ENCODE measurements around the gene GPSM1.

The GPSM1 gene

GRCh38 chr9:136292026-136292538 is 35.3 kb upstream of the GPSM1 start:
- no peak for DNase-seq

DNA sequence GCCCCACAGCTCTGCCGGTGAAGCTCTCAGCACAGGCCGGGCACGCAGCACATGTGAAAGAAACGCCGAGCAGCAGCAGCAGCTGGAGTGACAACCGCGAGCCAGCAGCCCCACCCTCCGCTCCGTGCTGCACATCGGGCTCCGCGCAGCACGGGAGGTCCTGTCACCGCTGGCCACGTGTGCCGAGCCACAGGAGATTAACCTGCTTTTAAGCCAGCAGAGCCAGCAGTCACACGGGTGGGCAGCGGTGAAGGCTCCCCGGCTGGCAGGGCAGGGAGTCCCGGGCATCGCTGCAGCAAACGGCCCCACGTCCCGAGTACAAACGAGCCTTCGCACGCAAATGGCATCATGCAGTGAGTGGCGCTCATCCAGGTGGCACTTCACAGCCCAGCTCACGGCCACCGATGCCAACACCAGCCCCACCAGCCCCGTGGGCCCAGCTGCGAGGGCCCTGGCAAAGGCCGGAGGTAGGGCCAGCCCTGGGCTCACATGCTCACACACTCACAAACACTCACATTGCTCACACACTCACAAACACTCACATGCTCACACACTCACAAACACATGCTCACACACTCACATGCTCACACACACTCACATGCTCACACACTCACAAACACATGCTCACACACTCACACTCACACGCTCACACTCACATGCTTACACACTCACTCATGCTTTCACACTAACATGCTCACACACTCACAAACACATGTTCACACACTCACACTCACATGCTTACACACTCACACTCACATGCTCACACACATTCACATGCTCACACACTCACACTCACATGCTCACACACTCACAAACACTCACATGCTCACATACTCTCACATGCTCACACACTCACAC is 34.5 kb upstream of the GPSM1 start:
- no peak for DNase-seq

DNA sequence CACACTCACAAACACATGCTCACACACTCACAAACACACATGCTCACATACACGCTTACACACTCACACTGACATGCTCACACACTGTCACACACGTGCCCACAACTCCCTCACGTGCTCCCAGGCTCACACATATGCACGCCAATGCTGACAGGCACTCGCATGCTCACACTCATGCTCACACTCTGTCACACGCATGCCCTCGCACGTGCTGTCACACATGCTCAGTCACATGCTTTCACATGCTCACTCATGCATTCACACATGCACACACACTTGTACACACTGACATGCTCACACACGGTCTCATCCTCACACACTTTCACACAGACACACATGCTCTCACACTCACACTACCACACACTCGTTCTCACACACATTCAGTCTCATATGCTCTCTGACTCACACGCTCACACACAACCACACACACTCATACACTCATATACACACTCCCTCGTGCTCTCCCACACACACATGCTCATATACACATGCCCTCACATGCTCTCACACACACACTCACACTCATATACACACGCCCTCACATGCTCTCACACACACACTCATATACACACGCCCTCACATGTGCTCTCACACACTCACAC is 33.8 kb upstream of the GPSM1 start:
- no peak for DNase-seq

DNA sequence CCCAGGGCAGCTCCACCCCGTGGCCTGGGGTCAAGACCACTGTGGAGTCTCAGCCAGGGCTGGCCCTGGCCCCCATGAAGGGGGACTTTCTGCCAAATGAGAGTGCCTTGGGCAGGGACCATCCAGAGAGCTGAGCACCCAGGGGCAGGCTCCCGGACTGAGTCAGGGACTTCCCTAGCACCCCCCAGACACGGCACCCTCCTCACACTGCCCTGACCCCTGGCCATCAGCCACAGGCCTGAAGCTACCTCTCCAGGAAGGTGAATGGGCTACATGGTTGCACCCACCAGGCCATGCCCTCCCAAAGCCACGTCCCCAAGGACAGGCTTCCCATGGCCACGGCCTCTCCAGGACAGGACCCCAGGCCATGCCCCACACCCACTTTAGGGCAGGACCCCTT is 32.9 kb upstream of the GPSM1 start:
- DNase-seq: no peak

DNA sequence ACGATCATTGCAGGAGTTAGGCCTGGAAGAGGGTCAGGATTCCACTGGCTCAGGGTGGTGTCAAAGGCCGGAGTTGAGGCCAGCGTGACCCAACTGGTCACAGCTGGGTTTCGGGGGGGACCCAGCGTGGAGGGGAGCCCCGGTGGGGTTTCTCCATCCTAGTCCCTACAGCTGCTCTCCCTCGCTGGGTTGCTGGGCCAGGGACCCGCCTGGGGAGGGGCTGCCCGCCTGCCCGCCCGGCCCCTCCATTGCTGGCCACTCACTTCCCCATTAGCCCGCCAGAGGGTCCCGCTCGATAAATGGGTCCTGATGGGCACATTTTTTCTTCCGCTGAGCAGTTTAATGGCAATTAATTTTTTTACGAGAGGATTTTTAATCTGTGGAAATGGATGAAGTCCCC is 32.3 kb upstream of the GPSM1 start:
- DNase-seq: no peak

GRCh38 chr9:136295542-136296433 is 31.6 kb upstream of the GPSM1 start:
- no peak for DNase-seq

DNA sequence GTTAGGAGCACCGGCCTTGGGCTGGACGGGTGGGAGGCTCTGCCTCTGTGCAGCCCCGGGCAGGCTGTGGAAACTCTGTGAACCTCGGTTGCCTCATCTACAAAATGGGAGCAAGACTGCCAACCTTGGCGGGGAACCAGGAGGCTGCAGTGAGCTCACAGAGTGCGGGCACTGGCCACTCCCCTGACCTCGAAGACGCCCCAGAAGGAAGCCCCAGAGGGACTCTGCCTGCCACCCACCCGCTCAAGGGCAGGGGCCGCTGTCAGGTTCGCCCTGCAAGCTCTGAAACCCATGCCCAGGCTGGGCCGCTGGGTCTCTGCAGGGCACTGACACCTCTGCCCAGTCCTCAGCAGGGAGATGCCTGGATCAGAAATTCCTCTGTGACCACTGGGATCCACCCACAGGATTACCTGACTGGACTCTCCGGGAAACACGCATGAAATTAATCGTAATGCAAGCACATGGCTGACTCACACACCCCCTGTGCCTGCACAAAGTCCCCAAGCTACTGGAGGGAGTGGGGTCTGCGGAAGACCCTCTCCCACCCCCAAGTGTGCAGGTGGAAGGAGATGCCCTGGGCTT is 30.8 kb upstream of the GPSM1 start:
- DNase-seq: no peak

DNA sequence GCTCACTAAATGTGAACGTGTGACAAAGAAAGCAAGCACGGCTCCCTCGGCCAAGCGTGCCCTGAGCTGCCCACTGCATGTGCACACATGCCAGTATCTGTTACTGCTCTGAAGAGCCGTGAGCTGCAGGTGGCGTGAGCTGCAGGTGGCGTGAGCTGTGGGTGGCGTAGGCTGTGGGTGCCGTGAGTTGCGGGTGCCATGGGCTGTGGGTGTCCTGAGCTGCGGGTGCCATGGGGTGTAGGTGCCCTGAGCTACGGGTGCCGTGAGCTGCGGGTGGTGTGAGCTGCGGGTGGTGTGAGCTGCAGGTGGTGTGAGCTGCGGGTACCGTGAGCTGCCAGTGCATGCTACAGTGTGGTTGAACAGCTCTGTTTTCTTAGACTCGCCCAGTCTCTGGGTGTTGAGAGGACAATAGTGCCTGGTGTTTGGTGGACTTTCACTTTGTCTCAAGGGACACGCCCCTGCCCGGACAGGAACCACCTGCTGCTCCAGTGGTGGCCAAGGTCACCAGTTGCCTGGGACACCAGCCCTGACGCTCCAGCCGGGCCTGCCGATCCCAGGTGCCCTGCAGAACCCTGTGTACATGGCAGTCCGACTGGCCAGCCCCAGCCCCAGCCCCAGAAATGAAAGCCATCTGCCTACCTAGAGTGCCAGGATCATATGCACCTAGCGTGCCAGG is 30.2 kb upstream of the GPSM1 start:
- no peak for DNase-seq

GRCh38 chr9:136297766-136298735 is 29.3 kb upstream of the GPSM1 start:
- DNase-seq: no peak

DNA sequence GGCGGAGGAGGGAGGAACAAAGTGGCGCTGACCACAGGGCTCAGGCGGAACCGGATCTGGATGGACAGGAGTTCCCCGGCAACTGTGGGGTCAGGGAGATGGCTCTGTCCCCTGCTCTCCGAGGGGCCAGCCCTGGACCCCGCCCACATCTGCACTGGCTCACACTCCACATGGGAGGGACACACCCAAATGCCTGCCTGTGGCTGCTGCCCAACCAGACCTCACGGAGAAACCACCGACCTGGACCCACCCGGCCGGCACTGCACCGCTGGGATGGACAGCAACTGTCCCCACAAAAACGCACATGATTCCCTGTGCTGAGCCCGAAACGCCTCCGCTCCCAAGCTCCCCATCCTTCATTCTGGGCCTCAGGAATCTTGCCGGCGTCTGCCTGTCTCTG is 28.2 kb upstream of the GPSM1 start:
- no peak for DNase-seq

DNA sequence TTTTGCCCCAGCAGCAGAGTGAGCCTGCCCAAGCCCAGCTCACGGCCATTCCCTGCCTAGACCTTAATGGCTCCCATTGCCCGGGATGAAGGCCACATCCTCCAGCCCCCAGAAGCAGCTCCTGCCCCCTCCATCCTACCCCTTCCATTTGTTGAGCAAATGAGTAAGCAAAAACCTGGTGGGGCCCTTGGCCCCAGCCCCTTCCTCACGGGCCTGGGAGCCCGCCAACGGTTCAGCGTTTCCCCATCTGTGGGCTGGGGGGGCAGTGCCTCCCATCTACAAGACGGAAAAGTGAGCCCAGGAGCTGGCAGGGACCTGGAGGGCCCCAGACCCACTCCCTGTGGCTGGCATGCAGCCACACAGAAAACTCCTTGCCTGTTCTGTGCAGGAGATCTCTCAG is 27.8 kb upstream of the GPSM1 start:
- DNase-seq: no peak

GRCh38 chr9:136300016-136300545 is 27.3 kb upstream of the GPSM1 start:
- DNase-seq: no peak

- DNase-seq: no peak
Measured at GRCh38 chr9:136300866-136301265, 26.5 kb upstream of the GPSM1 start.

DNA sequence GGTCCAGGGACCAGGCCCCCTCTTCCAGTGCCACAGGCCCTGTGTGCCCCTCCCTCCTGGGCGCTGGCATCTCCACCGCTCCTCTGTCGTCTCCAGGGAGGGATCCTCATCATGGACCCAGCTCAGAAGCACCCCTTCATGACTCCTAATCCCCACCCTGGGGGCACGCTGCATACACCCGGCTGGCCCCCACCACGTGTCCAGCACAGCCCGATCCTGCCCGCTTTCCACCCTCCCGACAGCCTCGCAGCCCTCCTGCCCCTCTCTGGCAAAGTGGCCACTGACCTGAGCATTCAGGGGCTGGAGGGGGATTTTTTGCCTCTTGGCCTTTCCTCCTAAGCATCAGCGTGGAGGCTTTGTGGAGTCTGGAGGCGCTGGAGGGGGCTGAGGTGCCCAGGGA is 24.8 kb upstream of the GPSM1 start:
- no peak for DNase-seq

DNA sequence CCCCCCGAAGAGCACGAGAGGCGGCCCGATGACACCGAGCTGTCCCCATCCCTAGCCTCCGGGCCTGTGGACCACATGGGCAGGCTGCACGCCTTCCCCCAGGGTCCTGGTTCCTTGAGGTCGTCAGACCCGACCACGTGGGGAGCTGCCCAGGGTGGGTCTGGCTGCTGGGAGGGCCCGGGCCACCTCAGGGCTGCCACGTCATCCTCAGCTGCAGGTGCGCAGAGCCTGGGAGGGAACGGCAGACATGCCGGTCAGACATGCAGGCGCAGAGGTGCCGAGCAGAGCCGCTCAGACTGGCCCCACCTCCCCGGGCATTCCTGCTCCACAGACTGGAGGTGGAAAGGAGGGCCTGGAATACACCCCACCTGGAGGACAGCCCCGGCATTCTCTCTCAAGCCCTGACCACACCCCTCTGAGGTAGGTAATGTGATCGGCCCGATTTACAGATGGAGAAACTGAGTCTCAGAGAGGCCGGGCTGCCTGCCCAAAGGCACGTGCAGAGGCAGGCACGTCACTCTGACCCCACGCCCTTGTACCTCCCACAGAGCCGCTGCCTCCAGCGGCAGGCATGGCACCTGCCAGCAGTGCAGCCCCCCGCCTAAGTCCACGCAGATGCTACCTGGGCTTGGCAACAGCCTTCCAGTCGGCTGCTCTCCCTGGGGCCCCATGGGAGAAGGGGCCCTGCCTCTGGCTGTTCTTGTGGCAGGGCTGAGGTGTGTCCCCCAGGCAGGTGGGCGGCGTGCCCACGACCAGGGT is 24.1 kb upstream of the GPSM1 start:
- no peak for DNase-seq

GRCh38 chr9:136303825-136304416 is 23.4 kb upstream of the GPSM1 start, which contains the start of gene CCDC187:
CCDC187 (minus strand) TSS chr9:136304094; CDS start chr9:136303830, 264 bp downstream.
- no peak for DNase-seq

DNA sequence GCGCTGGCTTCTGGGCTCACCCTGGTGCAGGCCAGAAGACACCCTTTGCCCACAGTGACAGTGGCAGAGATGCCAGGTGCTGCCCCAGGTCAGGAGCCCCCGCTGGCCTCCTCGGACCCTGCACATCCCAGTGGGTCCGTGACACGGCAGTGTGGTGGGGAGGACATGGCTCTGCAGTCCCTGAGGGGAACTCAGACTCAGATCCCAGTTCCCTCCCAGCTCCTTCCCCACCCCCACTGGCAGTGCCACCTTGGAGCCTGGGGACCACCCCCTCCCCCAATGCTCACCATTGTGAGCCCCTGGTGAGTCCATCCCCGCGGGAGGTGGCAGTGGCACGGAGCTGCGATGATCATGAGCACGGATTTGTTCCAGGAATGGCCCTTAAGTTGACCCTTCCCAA is 22.9 kb upstream of the GPSM1 start:
- DNase-seq: no peak

DNA sequence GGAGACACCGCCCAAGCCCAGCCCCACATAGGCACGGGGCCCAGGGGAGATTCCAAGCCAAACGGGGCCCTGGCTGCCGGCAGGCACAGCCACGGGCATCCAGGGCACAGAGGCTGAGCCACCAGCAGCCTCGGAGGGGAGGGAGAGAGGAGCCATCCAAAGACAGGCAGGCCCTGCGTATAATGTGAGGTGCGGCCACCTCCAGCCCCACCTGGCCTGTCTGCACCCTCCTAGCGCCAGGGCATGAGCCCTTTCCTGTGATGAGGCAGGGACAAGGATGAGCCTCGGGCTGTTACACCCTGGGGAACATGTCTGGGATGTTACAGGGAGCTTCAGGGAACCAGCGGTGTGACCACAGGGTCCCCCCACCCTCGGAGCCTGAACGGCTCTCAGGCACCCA is 22.4 kb upstream of the GPSM1 start:
- no peak for DNase-seq

GRCh38 chr9:136305804-136306203 is 21.5 kb upstream of the GPSM1 start:
- DNase-seq: no peak
